Omental fat pad (tissue), 4 donors: Measurements from ENCODE around the gene ATF5. TPM values are rescaled to one million over a fixed set of nuclear protein-coding genes. Genes with fewer than 3 reads are reported as not detected.

Experiments used
- ATAC-seq: fragments of 150-250 bp; one replicate; pipeline ENCODE4 v1.9.1; 2016; ENCODE audit warnings: mild to moderate bottlenecking, moderate library complexity; ENCODE audit not compliant: low FRiP score
- DNase-seq: peaks from one replicate; pipeline ENCODE4 v3.0.0-alpha.2; 2019; ENCODE audit warnings: low spot score
- CTCF ChIP-seq, 3 donors: fragments of 450-650 bp; IDR thresholded peaks; one replicate each; pipeline ENCODE4 v1.5.1; 2016 to 2017; ENCODE audit warnings: antibody characterized with exemption in 3 of 3, mild to moderate bottlenecking in 3 of 3, moderate library complexity in 2 of 3
- total RNA-seq, 4 donors: library from RNA; depleted of rRNA; stranded (reverse); fragments of >200 nt; gene quantifications; one replicate each; pipeline ENCODE4 v1.1.0, GENCODE V29; 2016

Gene ATF5
- 10 to 100 TPM; 10.2 to 17.7 (median 15.7) TPM for total RNA-seq

GRCh38 chr19:49929121-49929610, at the start of gene ATF5, which contains the start of gene NUP62:
Gene ATF5, plus strand, starts transcription at chr19:49929205. Its CDS starts 1,646 bp downstream, at chr19:49930851.
Gene NUP62, minus strand, starts transcription at chr19:49929504. Its CDS starts 19,697 bp downstream, at chr19:49909807.
- DNase-seq (peak; percentile 82), ATAC-seq (peak; percentile 67)
- TF ChIP-seq CTCF (IDR thresholded peaks at IDR 0.05), result no peak

GRCh38 chr19:49879243-49879963, 49.6 kb upstream of the ATF5 start:
- no peak for ATAC-seq
- no peak for TF ChIP-seq CTCF (IDR thresholded peaks at IDR 0.05)
- no peak for DNase-seq

- ATAC-seq (no peak), DNase-seq (no peak)
These were observed 48.7 kb upstream of the ATF5 start for GRCh38 chr19:49880162-49880869.

GRCh38 chr19:49881186-49881585, 47.8 kb upstream of the ATF5 start:
- TF ChIP-seq CTCF (IDR thresholded peaks at IDR 0.05), result no peak
- ATAC-seq (no peak), DNase-seq (no peak)

More at GRCh38 chr19:49880162-49880869, 48.7 kb upstream of the ATF5 start:
- TF ChIP-seq CTCF (IDR thresholded peaks at IDR 0.05), result no peak

- TF ChIP-seq CTCF (IDR thresholded peaks at IDR 0.05), result no peak
- ATAC-seq (no peak), DNase-seq (no peak)
These were observed 47.2 kb upstream of the ATF5 start for GRCh38 chr19:49881672-49882394.

GRCh38 chr19:49882643-49883042, 46.4 kb upstream of the ATF5 start:
- no peak for TF ChIP-seq CTCF (IDR thresholded peaks at IDR 0.05)
- DNase-seq, result no peak

More at GRCh38 chr19:49882643-49883042, 46.4 kb upstream of the ATF5 start:
- ATAC-seq, result no peak
